NB4 (cell line): Measurements from ENCODE around the gene TTLL5.

Source experiments
- CTCF ChIP-seq: IDR thresholded peaks from one replicate; pipeline ENCODE4 v1.5.1; 2012; ENCODE audit warnings: low read depth, low read length
- MAX ChIP-seq: IDR thresholded peaks from 2 replicates; pipeline ENCODE4 v1.6.1; 2011; ENCODE audit warnings: low read depth, low read length
- POLR2A ChIP-seq: IDR thresholded peaks from 2 replicates; pipeline ENCODE4 v1.6.1; 2011; ENCODE audit warnings: mild to moderate bottlenecking; ENCODE audit not compliant: insufficient read length; ENCODE audit errors: extremely low read depth

GRCh38 chr14:75861161-75861621 is 200.1 kb downstream of the TTLL5 start:
- no peak for TF ChIP-seq CTCF
- no peak for TF ChIP-seq POLR2A
- TF ChIP-seq MAX: no peak
